Skeletal muscle cell (primary cell): Measurements from ENCODE around the gene EYS.

Experiments
- DNase-seq: peaks from one replicate; pipeline ENCODE4 v3.0.0-alpha.2; 2010; ENCODE audit warnings: low read depth
- H3K4me3 ChIP-seq: 2 replicates; pipeline ENCODE4 v1.5.1; 2011; ENCODE audit warnings: low read depth, mild to moderate bottlenecking, control low read depth, low read length, moderate library complexity

EYS gene

DNA sequence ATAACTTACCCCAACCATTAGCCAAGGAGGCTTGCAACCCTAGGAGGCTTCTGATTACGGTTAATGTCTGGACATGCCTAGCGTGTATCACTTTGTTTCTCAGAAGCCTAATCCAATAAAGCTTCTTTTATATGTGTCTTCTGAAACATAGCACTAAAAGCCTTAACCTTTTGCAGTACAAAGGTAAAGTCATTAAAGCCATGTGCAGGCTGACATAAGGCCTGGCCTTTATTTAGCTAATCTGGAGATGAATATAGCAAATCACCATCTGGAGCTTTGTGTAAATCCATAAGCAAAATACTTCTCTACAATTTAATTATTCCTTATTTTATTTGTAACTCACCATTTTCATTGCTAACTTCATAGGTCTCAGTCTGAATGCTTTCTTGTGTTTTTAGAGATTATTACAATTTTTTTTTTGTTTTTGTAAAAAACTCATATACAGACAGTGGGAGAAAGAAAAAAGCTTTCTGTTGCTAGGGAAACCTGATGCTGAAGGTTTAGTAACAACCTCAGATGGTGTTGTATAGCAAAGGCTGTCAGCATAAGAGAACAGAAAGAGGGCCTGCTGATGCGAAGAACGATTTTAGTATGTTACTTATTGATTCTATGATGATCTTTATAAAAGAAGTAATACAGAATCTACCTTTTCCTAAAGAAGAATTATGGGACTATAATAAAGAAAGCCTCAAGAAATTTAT is at the start of gene EYS:
Gene EYS (minus strand): TSS at position 101 of the 701 bp plus-strand sequence. CDS start 211,816 bp downstream, outside the sequence.
- no peak within 1 kb of the TSS for H3K4me3 ChIP-seq
- DNase-seq: no peak

DNA sequence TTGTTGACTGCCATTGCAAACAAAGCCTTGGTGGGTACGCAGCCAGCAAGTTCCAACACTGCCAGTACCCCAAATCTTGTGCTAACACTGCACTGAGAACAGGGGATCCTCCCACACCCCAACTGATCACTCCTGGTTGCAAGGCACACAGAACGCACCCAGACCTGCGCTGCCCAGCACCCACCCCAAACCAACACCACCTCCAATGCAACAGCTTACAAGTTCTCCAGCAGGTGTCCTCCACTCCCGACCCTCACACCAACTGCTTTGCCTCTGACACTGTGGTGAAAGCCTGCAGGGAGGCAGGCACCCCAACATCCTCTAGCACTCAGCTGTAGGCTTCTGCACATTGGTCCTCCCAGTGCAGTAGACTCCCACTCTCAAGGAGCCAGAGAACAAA is 39.3 kb upstream of the EYS start:
- DNase-seq: no peak
- no peak overlapping the region for H3K4me3 ChIP-seq

DNA sequence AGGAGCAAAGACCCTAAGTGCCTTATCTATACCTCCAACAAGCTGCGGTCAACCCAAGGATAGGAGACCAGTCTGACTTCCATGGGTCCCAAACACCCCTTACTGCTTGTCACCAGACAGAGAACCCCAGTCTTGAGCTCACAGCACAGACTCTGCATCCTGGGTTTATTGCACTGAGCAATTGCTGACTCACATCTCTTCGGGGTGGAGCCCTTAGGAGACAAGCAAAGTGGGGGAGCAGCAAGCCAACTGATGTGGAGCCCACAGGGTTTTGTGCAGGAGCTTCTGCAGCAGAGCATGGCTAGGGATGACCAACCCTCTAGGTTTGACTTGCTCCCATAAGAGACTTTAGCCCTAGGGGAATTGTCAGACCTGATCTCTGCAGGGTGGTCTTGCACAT is 38.6 kb upstream of the EYS start:
- DNase-seq: no peak
- H3K4me3 ChIP-seq: no peak overlapping the region

DNA sequence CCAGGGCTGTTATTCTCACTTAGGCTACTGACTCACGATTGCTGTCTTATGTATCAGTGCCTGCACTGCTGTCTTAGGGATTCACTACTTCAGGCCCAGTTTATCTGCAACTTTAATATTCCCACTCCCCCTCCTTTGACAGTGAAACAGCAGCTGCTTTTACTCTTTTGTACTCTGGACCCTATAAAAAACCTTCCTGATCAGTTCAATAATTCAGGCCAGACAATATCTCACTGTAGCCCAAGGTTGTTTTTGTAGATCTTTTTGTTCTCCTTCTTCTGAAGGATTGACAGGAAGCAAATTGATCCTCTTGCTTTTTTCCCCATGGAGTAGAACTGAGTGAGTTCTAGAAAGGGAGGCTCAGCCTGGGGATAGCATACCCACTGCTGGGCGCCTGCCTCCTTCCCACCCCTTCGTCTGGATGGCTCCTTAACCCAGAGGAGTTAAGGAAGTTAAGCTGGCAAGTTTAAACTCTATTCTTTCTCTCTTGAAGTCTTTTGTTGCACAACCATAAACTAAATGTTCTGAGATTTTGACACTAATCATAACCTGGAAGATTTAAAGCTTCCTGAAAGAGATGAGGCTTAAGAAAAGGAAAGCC is 22.0 kb upstream of the EYS start:
- no peak overlapping the region for H3K4me3 ChIP-seq
- no peak for DNase-seq

DNA sequence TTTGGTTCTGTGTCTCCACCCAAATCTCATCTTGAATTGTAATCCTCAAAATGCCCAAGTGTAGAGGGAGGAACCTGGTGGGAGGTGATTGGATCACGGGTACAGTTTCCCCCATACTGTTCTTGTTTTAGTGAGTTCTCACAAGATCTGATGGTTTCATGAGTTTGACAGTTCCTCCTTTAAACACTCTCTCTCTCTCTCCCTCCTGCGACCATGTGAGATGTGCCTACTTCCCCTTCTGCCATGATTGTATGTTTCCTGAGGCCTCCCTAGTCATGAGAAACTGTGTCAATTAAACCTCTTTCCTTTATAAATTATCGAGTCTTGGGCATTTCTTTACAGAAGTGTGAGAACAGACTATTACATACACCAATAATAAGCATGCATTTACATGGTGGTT is 12.1 kb upstream of the EYS start:
- no peak for DNase-seq

DNA sequence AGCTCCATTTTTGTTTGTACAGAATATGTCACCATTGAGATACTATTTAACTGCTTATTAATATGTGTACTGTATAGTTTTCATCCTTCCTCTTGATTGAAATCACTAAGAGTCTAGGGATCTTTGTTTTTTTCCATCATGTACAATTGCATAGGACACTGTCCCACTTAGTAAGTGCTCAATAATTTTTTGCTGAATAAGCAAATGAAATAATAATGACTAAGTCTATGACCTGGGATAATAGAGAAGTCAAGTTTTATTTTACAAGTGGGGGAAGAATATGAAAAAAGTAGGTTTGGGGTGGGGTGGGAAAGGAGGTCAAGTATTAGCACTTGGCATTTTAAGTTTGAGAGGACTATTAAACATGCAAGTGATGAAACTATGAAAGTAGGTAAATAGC is 4.5 kb upstream of the EYS start:
- no peak overlapping the region for H3K4me3 ChIP-seq
- DNase-seq: no peak

More for the DNA sequence above, 12.1 kb upstream of the EYS start:
- no peak overlapping the region for H3K4me3 ChIP-seq

DNA sequence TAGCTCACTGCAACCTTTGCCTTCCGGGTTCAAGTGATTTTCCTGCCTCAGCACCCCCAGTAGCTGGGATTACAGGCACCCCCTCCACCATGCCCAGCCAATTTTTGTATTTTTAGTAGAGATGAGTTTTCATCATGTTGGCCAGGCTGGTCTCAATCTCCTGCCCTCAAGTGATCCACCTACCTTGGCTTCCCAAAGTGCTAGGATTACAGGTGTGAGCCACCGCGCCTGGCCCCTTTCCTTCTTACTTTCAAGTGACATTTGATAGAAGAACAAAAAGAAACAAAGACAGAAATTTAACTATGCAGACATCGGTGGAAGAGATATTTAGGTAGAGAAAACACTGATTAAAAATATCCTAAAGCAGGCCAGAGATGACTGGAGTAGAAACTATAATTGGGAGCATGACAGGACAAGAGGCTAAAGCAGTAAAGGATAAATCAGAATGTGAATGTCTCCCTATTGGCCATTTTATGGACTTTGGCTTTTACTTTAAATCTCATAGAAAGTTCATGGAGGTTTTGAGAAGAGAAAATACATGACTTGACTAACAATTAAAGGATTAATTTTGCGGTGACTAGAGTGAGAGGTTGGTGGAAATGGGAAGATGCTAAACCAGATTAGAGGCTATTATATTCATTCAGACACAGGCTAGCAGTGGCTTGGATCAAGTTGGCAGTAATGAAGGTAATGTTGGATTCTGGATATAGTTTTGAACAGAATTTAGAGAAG is 2.2 kb upstream of the EYS start:
- H3K4me3 ChIP-seq: no peak overlapping the region
- DNase-seq: no peak

DNA sequence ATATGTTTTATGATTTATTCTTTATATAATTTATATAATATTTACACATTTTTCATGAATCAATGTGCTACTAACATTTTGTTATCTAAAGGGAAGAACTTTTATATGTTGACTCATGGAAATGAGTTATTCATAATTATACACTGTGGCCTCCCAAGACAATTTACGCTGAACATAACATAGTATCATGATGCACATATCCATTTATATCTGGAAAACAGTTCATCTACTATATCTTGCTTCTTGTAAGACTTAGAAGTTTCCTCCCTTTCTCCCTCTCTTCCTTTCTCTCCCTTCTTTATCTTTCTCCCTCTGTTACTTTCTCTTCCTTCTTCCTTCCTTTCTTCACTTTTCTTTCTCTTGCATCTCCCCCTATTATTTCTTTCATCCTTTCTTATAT is 1.1 kb upstream of the EYS start:
- H3K4me3 ChIP-seq: no peak overlapping the region
- DNase-seq: no peak

DNA sequence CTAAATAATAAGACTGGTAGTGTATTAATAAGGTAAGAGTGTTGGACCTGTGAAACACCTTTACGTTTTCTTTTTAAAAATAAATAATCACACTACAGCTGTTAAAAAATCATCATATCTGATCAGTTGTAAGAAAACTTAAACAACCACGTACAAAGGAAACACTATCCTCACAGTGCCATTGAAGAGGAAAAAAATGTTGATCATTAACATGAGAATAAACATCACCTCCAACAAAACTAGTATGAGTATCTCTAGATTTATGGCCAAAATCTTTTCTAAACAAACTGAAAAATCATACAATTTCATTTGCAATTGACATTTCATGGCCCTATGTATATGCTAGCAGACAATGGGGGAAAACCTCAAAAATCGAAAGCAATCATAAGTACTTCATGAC is 590 bp downstream of the EYS start:
- DNase-seq: no peak
- no peak overlapping the region for H3K4me3 ChIP-seq

DNA sequence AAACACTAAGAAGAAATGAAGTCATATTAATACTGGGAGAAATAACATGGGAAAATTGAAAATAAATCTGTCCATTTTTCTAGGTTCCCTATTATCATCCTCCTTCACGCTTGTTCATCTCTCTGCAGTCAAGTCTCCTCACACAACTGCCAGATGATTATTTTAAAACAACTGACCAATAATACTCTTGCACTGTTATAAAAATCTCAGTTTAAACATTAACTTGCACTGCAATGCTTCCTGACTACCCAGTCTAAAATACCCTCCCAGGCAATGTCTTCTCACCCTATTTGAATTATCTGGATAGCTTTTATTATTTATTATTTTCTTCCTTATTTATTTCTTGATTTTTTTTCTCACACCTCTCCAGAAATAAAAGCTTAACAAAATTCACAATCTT is 5.7 kb downstream of the EYS start:
- H3K4me3 ChIP-seq: no peak overlapping the region
- DNase-seq: no peak

DNA sequence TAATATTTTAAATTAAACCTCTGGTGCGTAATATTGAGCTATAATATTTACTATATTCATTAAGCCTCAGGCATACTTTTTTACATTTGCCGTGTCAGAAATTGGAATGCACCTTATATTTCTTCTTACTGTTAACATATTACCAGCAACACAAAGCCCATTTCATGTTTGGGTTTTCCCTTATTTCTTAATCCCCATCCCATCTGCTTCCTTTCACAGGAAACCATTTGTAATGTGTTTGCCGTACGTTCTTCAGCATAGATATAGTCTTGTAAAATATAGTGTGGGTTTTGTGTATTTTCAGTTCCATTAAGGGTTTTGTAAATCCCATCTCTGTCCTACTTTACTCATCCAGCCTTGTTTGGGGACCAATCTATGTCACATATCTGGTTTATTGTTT is 6.5 kb downstream of the EYS start:
- DNase-seq: no peak
- H3K4me3 ChIP-seq: no peak overlapping the region

DNA sequence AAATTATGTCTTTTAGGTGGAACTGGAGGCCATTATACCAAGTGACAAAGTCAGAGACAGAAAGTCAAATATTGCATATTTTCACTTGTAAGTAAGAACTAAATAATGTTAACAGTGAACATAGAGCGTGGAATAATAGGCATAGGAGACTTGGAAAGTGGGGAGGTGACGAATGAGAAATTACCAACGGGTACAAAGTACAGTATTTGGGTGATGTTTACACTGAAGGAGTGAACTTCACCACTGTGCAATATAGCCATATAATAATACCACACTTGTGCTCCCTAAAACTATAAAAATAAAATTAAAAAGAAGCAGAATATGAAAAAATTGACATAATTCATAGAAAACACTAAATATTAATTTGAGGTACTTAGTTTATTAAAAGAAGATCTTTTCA is 14.9 kb downstream of the EYS start:
- no peak overlapping the region for H3K4me3 ChIP-seq
- no peak for DNase-seq

DNA sequence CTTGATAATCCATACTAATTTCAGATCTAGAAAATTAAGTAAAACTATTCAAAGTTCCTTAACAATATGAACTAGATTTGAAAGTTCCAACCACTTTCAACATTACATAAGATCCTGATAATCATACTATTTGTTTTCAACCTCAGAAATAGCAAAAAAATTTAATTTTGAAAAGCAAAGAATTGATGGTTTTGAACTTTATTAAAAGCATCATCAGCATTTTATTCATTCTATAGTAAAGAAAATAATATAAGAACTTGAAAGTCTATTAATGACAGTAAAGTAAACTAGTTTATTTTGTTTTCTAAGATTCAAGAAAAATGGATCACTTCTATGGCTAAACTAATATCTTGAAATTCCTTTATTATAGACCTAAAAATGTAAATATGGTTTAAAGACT is 26.8 kb downstream of the EYS start:
- no peak overlapping the region for H3K4me3 ChIP-seq
- no peak for DNase-seq

DNA sequence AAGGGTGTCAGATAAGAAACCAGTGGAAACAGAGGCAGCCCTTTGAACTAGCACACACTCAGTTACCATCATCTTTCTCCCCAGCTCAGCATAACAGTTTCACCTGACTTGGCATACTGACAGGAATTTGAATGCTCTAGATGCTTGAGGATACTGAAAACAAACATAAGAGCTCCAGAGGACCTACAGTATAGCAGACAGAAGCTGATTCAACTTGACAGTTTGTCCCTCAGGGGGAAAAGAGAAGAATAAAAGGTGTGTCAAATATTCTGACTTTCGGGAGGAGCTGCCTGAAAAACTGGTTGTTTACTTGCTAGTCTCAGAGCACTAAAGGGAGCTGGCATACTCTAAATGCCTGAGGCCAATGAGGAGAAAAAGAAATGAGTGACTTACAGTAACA is 35.1 kb downstream of the EYS start:
- no peak for DNase-seq
- no peak overlapping the region for H3K4me3 ChIP-seq

DNA sequence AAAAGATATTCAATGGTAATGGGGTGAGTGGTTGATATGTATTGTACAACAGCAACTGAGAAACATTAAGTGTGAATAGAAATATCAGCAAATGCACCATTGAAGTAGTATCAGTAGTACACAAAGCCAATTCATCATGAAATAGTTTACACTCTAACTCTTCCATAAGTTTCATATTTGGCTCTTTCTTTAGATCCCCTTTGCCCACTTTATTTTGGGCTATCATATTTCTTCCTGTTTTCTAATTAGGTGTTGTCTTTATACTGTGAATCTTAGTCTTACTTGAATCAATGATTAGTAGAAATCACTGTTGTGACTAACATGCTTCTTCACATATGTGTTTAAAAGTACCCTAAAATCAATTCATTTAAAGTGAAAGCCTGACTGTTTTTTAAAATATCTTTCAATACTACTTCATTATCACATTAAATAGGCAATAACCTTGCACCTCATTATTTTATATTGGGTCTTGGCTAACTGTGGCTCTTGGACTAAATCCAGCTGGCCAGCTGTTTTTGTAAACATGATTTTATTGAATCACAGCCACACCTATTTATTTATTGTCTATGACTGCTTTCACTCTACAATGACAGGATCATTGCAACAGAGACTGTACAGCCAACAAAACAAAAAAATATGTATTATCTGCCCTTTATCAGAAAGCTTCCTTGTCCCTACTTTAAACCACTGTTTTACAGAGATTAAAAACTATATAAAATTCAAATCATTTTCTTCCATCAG is 38.9 kb downstream of the EYS start:
- DNase-seq: no peak

DNA sequence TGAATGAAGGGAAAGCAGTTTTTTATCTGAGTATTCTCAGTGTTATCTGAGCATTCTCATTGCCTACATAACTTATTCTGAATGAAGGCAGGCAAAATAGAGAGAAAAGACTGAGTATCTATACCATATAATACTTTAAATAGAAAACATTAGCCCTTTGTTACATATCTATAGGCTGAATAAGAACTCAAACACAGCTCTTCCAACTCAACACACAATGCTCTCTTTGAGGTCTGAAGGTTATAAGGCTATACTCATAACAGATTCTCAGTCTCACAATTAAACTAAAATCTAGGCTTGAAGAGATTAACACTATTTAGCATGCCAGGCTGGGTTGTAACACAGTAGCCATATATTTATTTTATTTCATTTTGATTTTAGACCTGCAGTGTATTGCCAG is 56.9 kb downstream of the EYS start:
- H3K4me3 ChIP-seq: no peak overlapping the region
- DNase-seq: no peak

More for the DNA sequence above, 38.9 kb downstream of the EYS start:
- H3K4me3 ChIP-seq: no peak overlapping the region

DNA sequence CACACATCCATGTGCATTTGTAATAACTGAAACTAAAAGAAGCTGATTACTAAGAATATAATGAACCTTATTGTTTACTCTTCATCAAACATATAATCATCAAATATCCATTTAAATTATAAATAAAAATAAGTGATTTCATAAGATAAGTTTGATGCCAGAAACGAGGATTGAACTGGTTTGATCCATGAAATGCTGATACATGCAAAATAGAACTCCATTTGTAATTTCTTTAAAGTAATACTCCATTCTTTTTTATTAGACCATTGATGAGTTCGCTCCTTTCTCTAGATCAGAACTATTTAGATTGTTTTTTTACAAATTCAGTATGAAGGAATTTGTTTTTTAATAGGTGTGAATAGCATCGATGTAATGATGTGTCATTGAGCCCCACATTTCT is 57.6 kb downstream of the EYS start:
- DNase-seq: no peak
- H3K4me3 ChIP-seq: no peak overlapping the region

DNA sequence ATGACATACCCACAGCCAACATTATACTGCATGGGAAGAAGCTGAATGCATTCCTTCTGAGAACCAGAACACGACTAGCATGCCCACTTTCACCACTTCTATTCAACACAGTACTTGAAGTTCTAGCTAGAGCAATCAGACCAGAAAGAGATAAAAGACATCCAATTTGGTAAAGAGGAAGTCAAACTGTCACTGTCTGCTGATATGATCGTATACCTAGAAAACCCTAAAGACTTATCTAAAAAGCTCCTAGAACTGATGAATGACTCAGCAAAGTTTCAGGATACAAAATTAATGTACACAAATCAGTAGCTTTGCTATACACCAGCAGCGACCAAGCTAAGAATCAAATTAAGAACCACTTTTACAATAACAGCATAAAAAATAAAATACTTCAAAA is 60.5 kb downstream of the EYS start:
- H3K4me3 ChIP-seq: no peak overlapping the region
- no peak for DNase-seq

DNA sequence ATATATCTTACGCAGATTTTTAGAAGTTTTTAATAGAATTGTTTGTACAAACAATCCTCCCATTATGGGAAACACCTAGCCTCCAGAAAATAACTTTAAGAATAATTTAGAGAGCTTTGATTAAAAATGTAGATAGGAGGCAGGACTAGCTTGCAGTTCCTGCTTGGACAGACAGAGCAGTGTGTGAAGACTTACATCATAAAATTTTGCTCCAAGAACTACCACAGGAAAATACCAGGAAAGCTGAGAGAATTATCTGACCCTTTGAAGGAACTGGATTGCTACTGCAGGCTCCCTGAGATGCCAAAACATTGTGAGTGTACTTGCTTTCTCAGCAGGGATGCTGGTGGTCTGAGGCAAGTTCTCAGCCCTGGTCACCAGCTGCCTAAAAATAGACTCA is 64.2 kb downstream of the EYS start:
- no peak for DNase-seq
- H3K4me3 ChIP-seq: no peak overlapping the region
